ENCODE results near the gene LINC01488. TPM values are rescaled to one million over a fixed set of nuclear protein-coding genes. Genes with fewer than 3 reads are reported as not detected.

Gene LINC01488
- total RNA-seq, 2 donors from 2014 or later = not detected

- no peak overlapping the region for H3K4me3 Mint-ChIP-seq
- H3K27ac Mint-ChIP-seq = no peak overlapping the region
- H3K4me1 Mint-ChIP-seq = no peaks in the 10 kb centered on the region
- peaks cover 8% of the 10 kb centered on the region for H3K27me3 Mint-ChIP-seq
- H3K9me3 Mint-ChIP-seq = no peaks in the 10 kb centered on the region
- ATAC-seq (replicated peaks) = no peak
- H3K36me3 Mint-ChIP-seq (ENCODE audit: low read depth) = no peaks in the 10 kb centered on the region
These were observed 28.5 kb downstream of the LINC01488 start for GRCh38 chr11:69509846-69510390.

DNA sequence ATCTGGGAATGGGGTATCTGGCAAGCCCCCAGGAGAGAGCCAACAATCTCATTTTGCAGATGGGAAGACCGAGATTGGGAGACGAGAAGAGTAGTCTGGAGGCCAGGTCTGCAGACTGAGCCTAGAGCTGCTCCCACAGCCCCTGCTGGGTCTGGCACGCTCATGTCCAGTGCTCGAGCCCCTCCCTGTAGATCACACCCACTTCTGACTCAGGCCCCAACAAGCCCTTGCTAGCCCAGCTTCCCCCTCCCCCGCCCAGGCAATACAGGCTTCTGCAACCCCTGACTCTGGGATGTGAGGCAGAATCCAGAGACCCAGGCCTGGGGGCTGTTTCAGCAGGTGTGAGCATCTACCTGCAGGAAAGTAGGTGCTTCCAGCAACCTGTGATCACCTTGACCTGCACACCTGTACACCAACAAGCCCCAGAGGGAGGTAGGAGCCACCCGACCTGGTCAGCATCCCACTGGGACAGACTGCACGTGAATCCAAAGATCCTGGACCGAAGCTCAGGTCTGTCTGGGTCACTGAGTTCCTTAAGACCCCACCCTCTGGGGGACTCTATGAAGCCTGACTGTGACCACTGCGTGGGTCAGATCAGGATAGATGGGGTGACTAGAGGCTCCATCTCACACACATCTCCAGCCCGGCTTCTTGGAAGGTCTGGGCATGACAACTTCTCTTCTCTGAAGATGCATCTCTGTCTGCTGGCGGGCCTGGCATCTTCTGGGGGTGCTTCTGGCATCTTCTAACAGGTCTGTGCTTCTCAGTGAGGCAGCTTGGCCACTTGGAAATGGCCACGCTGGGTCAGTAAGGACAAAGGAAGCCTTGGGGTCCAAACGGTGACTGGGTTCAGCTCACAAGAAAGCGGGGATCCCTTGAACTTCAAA is 29.3 kb downstream of the LINC01488 start:
- ATAC-seq (replicated peaks) = no peak
- H3K27me3 Mint-ChIP-seq = peaks cover 8% of the 10 kb centered on the region
- H3K4me3 Mint-ChIP-seq = no peak overlapping the region
- no peaks in the 10 kb centered on the region for H3K36me3 Mint-ChIP-seq (ENCODE audit: low read depth)
- H3K27ac Mint-ChIP-seq = no peak overlapping the region
- H3K9me3 Mint-ChIP-seq = no peaks in the 10 kb centered on the region
- no peaks in the 10 kb centered on the region for H3K4me1 Mint-ChIP-seq

DNA sequence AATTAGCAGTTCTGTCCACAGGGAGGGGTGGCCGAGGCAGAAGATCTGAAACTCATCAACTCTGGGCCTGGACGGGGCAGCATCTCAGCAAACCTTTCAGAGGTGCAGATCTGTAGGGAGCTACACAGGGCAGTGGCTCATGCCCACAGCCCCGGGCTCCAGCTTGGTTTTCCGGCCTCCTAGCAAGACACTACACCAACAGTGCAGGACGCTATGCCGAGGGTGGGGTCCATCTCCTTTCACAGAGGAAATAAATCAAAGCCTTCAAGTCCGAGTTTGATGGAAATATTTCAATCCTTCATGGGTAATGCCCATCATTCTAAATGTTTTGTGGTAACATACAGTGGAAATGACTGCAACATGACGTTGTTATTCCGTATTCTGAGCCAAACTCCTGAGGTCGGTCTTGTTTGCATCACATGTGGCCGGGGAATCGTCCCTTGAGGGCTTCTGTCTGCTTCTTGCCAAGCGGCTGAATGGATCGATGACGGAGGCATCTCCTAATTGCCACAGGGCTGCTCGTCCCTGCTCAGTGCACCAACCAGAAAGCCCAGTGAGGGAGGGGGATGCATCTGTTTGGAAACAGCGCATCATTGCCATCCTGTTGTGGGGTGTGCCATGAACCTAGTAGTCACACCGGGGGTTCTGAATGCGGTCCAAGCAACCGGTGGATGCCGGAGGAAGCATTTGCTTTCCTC is 30.0 kb downstream of the LINC01488 start:
- H3K9me3 Mint-ChIP-seq = no peaks in the 10 kb centered on the region

DNA sequence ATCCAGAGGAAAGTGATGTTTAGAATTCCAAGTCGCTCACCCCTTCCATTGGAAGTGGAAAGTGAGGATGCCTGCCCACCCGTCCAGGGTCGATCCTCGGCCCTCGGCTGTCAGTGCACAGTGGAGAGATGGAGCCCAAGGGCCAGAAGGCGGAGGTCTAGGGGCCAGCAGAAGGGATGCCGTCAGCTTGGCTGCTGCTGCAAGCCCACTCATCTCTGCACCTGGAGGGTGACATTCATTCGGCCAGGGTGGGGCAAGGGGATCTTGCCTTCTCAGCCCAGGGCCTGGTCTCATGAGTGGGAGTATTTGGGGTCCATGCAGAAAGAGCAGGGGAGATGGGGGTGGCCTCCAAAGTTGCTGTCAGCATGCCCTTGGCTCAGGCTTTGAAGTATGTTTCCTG is 30.7 kb downstream of the LINC01488 start:
- Mint-ChIP-seq H3K9me3 (peaks cover 2% of the 10 kb centered on the region), H3K27me3 (peaks cover 7% of the 10 kb centered on the region), H3K4me1 (no peaks in the 10 kb centered on the region), H3K4me3 (no peak overlapping the region), H3K36me3 (ENCODE audit: low read depth) (no peaks in the 10 kb centered on the region), H3K27ac (no peak overlapping the region)
- no peak for ATAC-seq (replicated peaks)

More for the DNA sequence above, 30.0 kb downstream of the LINC01488 start:
- H3K4me1 Mint-ChIP-seq = no peaks in the 10 kb centered on the region
- ATAC-seq (replicated peaks) = no peak
- no peaks in the 10 kb centered on the region for H3K36me3 Mint-ChIP-seq (ENCODE audit: low read depth)
- H3K27me3 Mint-ChIP-seq = peaks cover 4% of the 10 kb centered on the region
- H3K27ac Mint-ChIP-seq = no peak overlapping the region
- no peak overlapping the region for H3K4me3 Mint-ChIP-seq

GRCh38 chr11:69512790-69513189 is 31.3 kb downstream of the LINC01488 start:
- Mint-ChIP-seq H3K4me1 (no peaks in the 10 kb centered on the region), H3K27me3 (peaks cover 11% of the 10 kb centered on the region), H3K4me3 (no peak overlapping the region), H3K27ac (no peak overlapping the region), H3K9me3 (peaks cover 3% of the 10 kb centered on the region), H3K36me3 (ENCODE audit: low read depth) (no peaks in the 10 kb centered on the region)
- ATAC-seq (replicated peaks) = no peak

DNA sequence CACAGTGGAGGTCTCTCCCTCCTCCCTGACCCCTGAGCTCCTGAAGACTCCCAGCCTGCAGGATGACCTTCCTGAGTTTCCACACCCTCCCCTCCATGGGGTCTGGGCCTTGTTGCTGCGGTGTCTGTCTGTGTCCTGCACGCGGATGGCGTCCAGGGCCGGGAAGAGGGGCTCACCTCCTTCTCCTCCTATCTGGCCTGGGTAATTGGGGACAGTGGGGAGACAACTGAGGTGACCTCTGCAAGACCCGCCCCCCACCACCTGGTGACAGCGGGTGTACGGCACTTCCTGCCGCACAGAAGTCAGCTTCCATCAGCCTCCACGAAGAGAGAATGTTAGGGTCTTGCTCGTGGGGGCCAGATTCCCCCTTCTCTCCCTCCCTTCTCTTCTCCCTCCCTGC is 31.7 kb downstream of the LINC01488 start:
- Mint-ChIP-seq H3K4me3 (no peak overlapping the region), H3K27ac (no peak overlapping the region), H3K4me1 (no peaks in the 10 kb centered on the region), H3K36me3 (ENCODE audit: low read depth) (no peaks in the 10 kb centered on the region), H3K9me3 (peaks cover 5% of the 10 kb centered on the region), H3K27me3 (peaks cover 13% of the 10 kb centered on the region)
- no peak for ATAC-seq (replicated peaks)

- ATAC-seq (replicated peaks) = no peak
- no peaks in the 10 kb centered on the region for H3K36me3 Mint-ChIP-seq (ENCODE audit: low read depth)
- no peaks in the 10 kb centered on the region for H3K4me1 Mint-ChIP-seq
- H3K4me3 Mint-ChIP-seq = no peak overlapping the region
- no peak overlapping the region for H3K27ac Mint-ChIP-seq
- peaks cover 18% of the 10 kb centered on the region for H3K27me3 Mint-ChIP-seq
- peaks cover 11% of the 10 kb centered on the region for H3K9me3 Mint-ChIP-seq
These were observed 32.3 kb downstream of the LINC01488 start for GRCh38 chr11:69513663-69514224.

- Mint-ChIP-seq H3K4me3 (no peak overlapping the region), H3K27ac (no peak overlapping the region), H3K36me3 (ENCODE audit: low read depth) (no peaks in the 10 kb centered on the region), H3K4me1 (no peaks in the 10 kb centered on the region), H3K9me3 (peaks cover 11% of the 10 kb centered on the region), H3K27me3 (peaks cover 25% of the 10 kb centered on the region)
- ATAC-seq (replicated peaks) = no peak
These were observed 33.3 kb downstream of the LINC01488 start for GRCh38 chr11:69514771-69515170.

DNA sequence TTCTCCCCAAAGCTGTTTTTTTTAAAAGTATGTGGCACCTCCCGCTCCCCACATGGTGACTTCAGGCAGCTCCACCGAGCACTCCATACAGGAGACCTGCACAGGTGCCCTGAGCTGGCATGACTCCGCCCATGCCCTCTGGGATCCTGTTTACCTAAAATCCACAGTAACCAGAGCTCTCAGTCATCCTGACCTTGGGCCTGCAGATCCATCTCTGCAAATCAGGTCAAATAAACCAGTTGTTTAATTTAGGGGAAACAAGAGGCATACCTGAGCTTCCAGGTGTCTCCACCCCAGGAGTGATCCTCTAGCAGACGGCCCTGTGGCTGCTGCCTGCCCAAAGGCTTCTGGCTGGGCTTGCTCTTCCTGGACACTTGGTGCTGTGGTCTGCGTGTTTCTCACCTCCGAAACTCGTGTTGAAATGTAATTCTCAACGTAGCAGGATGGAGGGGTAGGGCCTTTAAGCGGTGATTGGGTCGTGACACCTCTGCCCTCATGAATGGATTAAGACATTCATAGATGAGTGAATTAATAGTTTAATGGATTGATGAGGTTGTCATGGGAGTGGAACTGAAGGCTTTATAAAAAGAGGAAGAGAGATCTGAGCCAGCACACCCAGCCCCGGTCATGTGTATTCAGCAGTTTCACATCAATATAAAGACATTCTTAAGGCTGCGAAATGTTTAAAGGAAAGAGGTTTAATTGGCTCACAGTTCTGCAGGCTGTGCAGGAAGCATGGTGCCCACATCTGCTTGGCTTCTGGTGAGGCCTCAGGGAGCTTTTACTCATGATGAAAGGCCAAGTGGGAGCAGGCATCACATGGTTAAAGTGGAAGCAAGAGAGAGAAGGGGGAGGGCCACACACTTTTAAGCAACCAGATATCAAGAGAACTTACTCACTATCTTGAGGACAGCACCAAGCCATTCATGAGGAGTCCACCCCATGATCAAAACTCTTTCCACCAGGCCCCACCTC is 34.1 kb downstream of the LINC01488 start:
- no peaks in the 10 kb centered on the region for H3K4me1 Mint-ChIP-seq
- H3K36me3 Mint-ChIP-seq (ENCODE audit: low read depth) = no peaks in the 10 kb centered on the region
- no peak overlapping the region for H3K4me3 Mint-ChIP-seq
- no peak for ATAC-seq (replicated peaks)
- H3K27ac Mint-ChIP-seq = no peak overlapping the region
- peaks cover 25% of the 10 kb centered on the region for H3K27me3 Mint-ChIP-seq
- H3K9me3 Mint-ChIP-seq = peaks cover 11% of the 10 kb centered on the region

DNA sequence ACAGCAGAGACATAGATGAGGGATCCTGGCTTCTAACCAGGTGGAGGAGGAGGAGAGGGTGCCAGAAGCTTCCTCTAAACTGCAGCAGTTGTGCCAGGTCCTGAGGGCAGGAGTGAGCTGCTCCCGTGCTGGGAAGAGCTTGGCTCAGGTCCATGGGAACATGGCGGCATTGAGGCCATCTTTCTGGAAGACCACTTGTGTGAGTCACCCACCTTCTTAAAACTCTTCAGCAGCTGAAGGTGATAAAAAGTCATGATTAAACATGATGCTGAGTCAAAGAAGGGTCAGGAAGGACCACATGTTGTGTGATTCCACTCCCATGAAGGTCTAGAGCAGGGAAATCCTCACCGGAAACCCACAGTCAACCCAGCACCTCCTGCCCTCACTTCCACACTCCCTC is 35.1 kb downstream of the LINC01488 start:
- H3K4me1 Mint-ChIP-seq = no peaks in the 10 kb centered on the region
- H3K36me3 Mint-ChIP-seq (ENCODE audit: low read depth) = no peaks in the 10 kb centered on the region
- peaks cover 25% of the 10 kb centered on the region for H3K27me3 Mint-ChIP-seq
- ATAC-seq (replicated peaks) = no peak
- no peak overlapping the region for H3K4me3 Mint-ChIP-seq
- no peak overlapping the region for H3K27ac Mint-ChIP-seq
- peaks cover 11% of the 10 kb centered on the region for H3K9me3 Mint-ChIP-seq

GRCh38 chr11:69518081-69518950 is 36.9 kb downstream of the LINC01488 start:
- H3K9me3 Mint-ChIP-seq = peaks cover 11% of the 10 kb centered on the region
- no peak overlapping the region for H3K27ac Mint-ChIP-seq
- peaks cover 29% of the 10 kb centered on the region for H3K27me3 Mint-ChIP-seq
- ATAC-seq (replicated peaks) = no peak
- H3K36me3 Mint-ChIP-seq (ENCODE audit: low read depth) = no peaks in the 10 kb centered on the region
- H3K4me3 Mint-ChIP-seq = no peak overlapping the region
- H3K4me1 Mint-ChIP-seq = no peaks in the 10 kb centered on the region

DNA sequence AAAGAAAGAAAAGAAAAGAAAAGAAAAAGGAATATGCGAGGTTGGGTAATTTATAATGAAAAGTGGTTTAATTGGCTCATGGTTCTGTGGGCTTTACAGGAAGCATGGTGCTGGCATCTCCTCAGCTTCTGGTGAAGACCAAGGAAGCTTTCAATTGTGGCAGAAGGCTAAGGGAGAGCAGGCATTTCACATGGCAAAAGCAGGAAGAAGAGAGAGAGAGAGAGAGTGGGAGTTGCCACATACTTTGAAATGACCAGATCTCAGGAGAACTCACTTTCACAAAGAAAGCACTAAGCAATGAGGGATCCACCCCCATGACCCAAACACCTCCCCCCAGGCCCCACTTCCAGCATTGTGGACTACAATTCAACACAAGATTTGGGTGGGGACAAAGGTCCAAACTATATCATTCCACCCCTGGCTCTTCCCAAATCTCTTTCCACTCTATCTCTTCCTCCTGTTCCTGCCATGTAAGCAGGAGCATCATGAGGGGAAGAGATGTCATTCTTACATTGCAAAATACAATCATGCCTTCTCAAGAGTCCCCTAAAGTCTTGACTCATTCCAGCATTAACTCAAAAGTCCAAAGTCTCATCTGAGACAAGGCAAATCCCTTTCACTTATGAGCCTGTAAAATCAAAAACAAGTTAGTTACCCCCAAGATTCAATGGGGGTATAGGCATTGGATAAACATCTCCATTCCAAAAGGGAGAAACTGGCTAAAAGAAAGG is 38.9 kb downstream of the LINC01488 start:
- Mint-ChIP-seq H3K36me3 (ENCODE audit: low read depth) (no peaks in the 10 kb centered on the region), H3K4me1 (no peaks in the 10 kb centered on the region), H3K27me3 (peaks cover 26% of the 10 kb centered on the region), H3K4me3 (no peak overlapping the region), H3K9me3 (peaks cover 11% of the 10 kb centered on the region), H3K27ac (no peak overlapping the region)
- ATAC-seq (replicated peaks) = no peak
